ENCODE data around the gene ADAP2.
"Not testable (repeated sequence)": the region's sequence is repeated elsewhere in the genome, so short reads cannot be mapped to it uniquely, and the experiment has no call there.

Gene ADAP2

GRCh38 chr17:30929081-30929633, 7.4 kb downstream of the ADAP2 start:
- in situ Hi-C loops (cut with MboI; ENCODE audit: low sequenced_read_pairs) = no loop called here

- in situ Hi-C loops (cut with MboI; ENCODE audit: low sequenced_read_pairs) = not testable (repeated sequence)
Observed at GRCh38 chr17:30929861-30930260, 8.1 kb downstream of the ADAP2 start.

- in situ Hi-C loops (cut with MboI; ENCODE audit: low sequenced_read_pairs) = no loop called here
Observed at GRCh38 chr17:30930495-30930894, 8.8 kb downstream of the ADAP2 start.

GRCh38 chr17:30931582-30931981, 9.8 kb downstream of the ADAP2 start:
- in situ Hi-C loops (cut with MboI; ENCODE audit: low sequenced_read_pairs) = not testable (repeated sequence)

GRCh38 chr17:30933966-30934365, 12.2 kb downstream of the ADAP2 start:
- in situ Hi-C loops (cut with MboI; ENCODE audit: low sequenced_read_pairs) = no loop called here

- in situ Hi-C loops (cut with MboI; ENCODE audit: low sequenced_read_pairs) = no loop called here
Observed at GRCh38 chr17:30939051-30939689, 17.4 kb downstream of the ADAP2 start.

- in situ Hi-C loops (cut with MboI; ENCODE audit: low sequenced_read_pairs) = no loop called here
Observed at GRCh38 chr17:30942308-30943079, 20.7 kb downstream of the ADAP2 start.

GRCh38 chr17:30947796-30948195, 26.1 kb downstream of the ADAP2 start:
- in situ Hi-C loops (cut with MboI; ENCODE audit: low sequenced_read_pairs) = no loop called here

- in situ Hi-C loops (cut with MboI; ENCODE audit: low sequenced_read_pairs) = no loop called here
Observed at GRCh38 chr17:30950189-30950588, 28.4 kb downstream of the ADAP2 start.

GRCh38 chr17:30950669-30951399, 29.1 kb downstream of the ADAP2 start:
- in situ Hi-C loops (cut with MboI; ENCODE audit: low sequenced_read_pairs) = no loop called here

GRCh38 chr17:30952638-30953393, 31.1 kb downstream of the ADAP2 start:
- in situ Hi-C loops (cut with MboI; ENCODE audit: low sequenced_read_pairs) = no loop called here

GRCh38 chr17:30954046-30954830, 32.5 kb downstream of the ADAP2 start:
- in situ Hi-C loops (cut with MboI; ENCODE audit: low sequenced_read_pairs) = no loop called here

- in situ Hi-C loops (cut with MboI; ENCODE audit: low sequenced_read_pairs) = no loop called here
Observed at GRCh38 chr17:30956764-30957374, 35.1 kb downstream of the ADAP2 start.

- in situ Hi-C loops (cut with MboI; ENCODE audit: low sequenced_read_pairs) = no loop called here
Observed at GRCh38 chr17:30957741-30958140, 36.0 kb downstream of the ADAP2 start.

- in situ Hi-C loops (cut with MboI; ENCODE audit: low sequenced_read_pairs) = no loop called here
Observed at GRCh38 chr17:30958187-30958586, 36.4 kb downstream of the ADAP2 start.

GRCh38 chr17:30961209-30962188, 39.8 kb downstream of the ADAP2 start:
- in situ Hi-C loops (cut with MboI; ENCODE audit: low sequenced_read_pairs) = no loop called here

GRCh38 chr17:30964312-30964711, 42.6 kb downstream of the ADAP2 start:
- in situ Hi-C loops (cut with MboI; ENCODE audit: low sequenced_read_pairs) = not testable (repeated sequence)

GRCh38 chr17:30964876-30965275, 43.1 kb downstream of the ADAP2 start:
- in situ Hi-C loops (cut with MboI; ENCODE audit: low sequenced_read_pairs) = no loop called here

Measured in HL-60/S4 treated with phorbol 12-myristate 13-acetate at 8.2 ng/mL for 4 days and 3 days (cell line).